ENCODE data around the gene SWI5.

- TF ChIP-seq EZH2phosphoT487 (IDR thresholded peaks at IDR 0.05; ENCODE audit: insufficient read depth, low read depth) (no peak), EZH2 (IDR thresholded peaks at IDR 0.05; ENCODE audit: insufficient read depth, poor library complexity, severe bottlenecking) (no peak)
These were observed 59.8 kb downstream of the SWI5 start for GRCh38 chr9:128335914-128336313.
